ENCODE data around the gene MRPS15.
"Not testable (repeated sequence)": the region's sequence is repeated elsewhere in the genome, so short reads cannot be mapped to it uniquely, and the experiment has no call there.

Gene MRPS15

GRCh38 chr1:36463803-36464604 lies at the start of gene MRPS15:
MRPS15 (minus strand) TSS chr1:36464384; CDS start chr1:36464275, 109 bp downstream.
- DNase-seq (ENCODE audit: low spot score) = peak; percentile 95

GRCh38 chr1:36512842-36513241 lies 48.7 kb upstream of the MRPS15 start:
- Histone ChIP-seq H3K27ac (no peak overlapping the region), H3K4me3 (no peak overlapping the region)
- TF ChIP-seq CTCF (IDR thresholded peaks at IDR 0.05) = no peak
- DNase-seq (ENCODE audit: low spot score) = no peak

More at GRCh38 chr1:36463803-36464604, at the start of gene MRPS15:
- no peak for TF ChIP-seq CTCF (IDR thresholded peaks at IDR 0.05)
- Histone ChIP-seq H3K4me3 (peak within 1 kb of the TSS; percentile 85), H3K27ac (peak within 1 kb of the TSS; percentile 90 to 93)

- Histone ChIP-seq H3K4me3 (no peak overlapping the region), H3K27ac (no peak overlapping the region)
- no peak for TF ChIP-seq CTCF (IDR thresholded peaks at IDR 0.05)
- peak; percentile 55 for DNase-seq (ENCODE audit: low spot score)
Observed at GRCh38 chr1:36511804-36512798, 47.9 kb upstream of the MRPS15 start.

GRCh38 chr1:36511220-36511619 lies 47.0 kb upstream of the MRPS15 start:
- DNase-seq (ENCODE audit: low spot score) = peak; percentile 16
- H3K27ac ChIP-seq, H3K4me3 ChIP-seq: not testable (repeated sequence)

GRCh38 chr1:36510418-36510817 lies 46.2 kb upstream of the MRPS15 start:
- H3K27ac ChIP-seq = no peak overlapping the region
- TF ChIP-seq CTCF (IDR thresholded peaks at IDR 0.05) = no peak
- peak; percentile 38 for DNase-seq (ENCODE audit: low spot score)
- H3K4me3 ChIP-seq = no peak overlapping the region

- H3K27ac ChIP-seq = no peak overlapping the region
- peak; percentile 31 for DNase-seq (ENCODE audit: low spot score)
- H3K4me3 ChIP-seq = no peak overlapping the region
- no peak for TF ChIP-seq CTCF (IDR thresholded peaks at IDR 0.05)
Observed at GRCh38 chr1:36508257-36508656, 44.1 kb upstream of the MRPS15 start.

GRCh38 chr1:36506276-36506920 lies 42.2 kb upstream of the MRPS15 start:
- no peak overlapping the region for H3K27ac ChIP-seq
- no peak for DNase-seq (ENCODE audit: low spot score)
- no peak for TF ChIP-seq CTCF (IDR thresholded peaks at IDR 0.05)
- no peak overlapping the region for H3K4me3 ChIP-seq
